ENCODE data around the gene SMAD3. TPM values are rescaled to one million over a fixed set of nuclear protein-coding genes. Genes with fewer than 3 reads are reported as not detected.

Gene SMAD3
- total and polyA plus RNA-seq, 2 of the 8 experiments (the other 6 are each of a cell fraction or from before 2014, with no cell fraction given) = 10.1 to 12.4 TPM

- Histone ChIP-seq H3K79me2 (ENCODE audit: control insufficient read depth in 1 of 2, insufficient read depth in 2 of 2, low read length in 2 of 2) (no peaks in the 10 kb centered on the region), H2BK5ac (ENCODE audit: low read depth, low read length) (no peak overlapping the region; the same call in 1 of the 2 replicates), H2BK120ac (replicated peaks; ENCODE audit: low read depth, low read length) (no peak overlapping the region), H3K27ac (ENCODE audit: low read depth, low read length) (no peak overlapping the region), H3K56ac (replicated peaks; ENCODE audit: insufficient read length, low read depth, low read length) (no peak overlapping the region), H4K8ac (ENCODE audit: extremely low read depth, insufficient read depth, low read length) (no peak overlapping the region), H3K4me2 (ENCODE audit: insufficient read depth in 1 of 2, low read depth in 2 of 2, low read length in 2 of 2) (no peak overlapping the region), H3K4me1 (replicated peaks in 1 of 4; ENCODE audit: control insufficient read depth in 3 of 4, insufficient read depth in 4 of 4, low read length in 3 of 4) (peaks cover 4 to 23% (median 11%) of the 10 kb centered on the region in 4 experiments), H3K79me1 (ENCODE audit: low read depth, low read length) (peaks cover 2% of the 10 kb centered on the region; the same call in 1 of the 2 replicates), H3K14ac (ENCODE audit: insufficient read length) (no peak overlapping the region), H2AK5ac (ENCODE audit: low read depth, low read length) (0 out of 2 replicates have a peak overlapping the region, but pooled peaks have one; percentile 18), H4K5ac (ENCODE audit: insufficient read length, low read depth, low read length) (no peak overlapping the region), H3K36me3 (ENCODE audit: control insufficient read depth in 2 of 4, insufficient read depth in 4 of 4, low read length in 3 of 4) (no peaks in the 10 kb centered on the region), H3K23me2 (ENCODE audit: low read depth, low read length) (no peaks in the 10 kb centered on the region), H3K9ac (replicated peaks in 1 of 4; ENCODE audit: extremely low read depth in 1 of 4, low read depth in 3 of 4, low read length in 3 of 4) (no peak overlapping the region; a peak in 1 of 7 replicates), H4K91ac (replicated peaks; ENCODE audit: insufficient read length, low read length) (no peak overlapping the region), H3K27me3 (replicated peaks in 1 of 4; ENCODE audit: control insufficient read depth in 3 of 4, extremely low read depth in 1 of 4, insufficient read depth in 3 of 4, low read length in 3 of 4) (no peaks in the 10 kb centered on the region), H4K20me1 (replicated peaks in 1 of 2; ENCODE audit: control insufficient read depth in 1 of 2, insufficient read depth in 2 of 2, low read length in 2 of 2) (peaks cover 0 to 3% of the 10 kb centered on the region in 2 experiments), H3K4ac (replicated peaks; ENCODE audit: insufficient read length, low read depth, low read length) (no peak overlapping the region), H3K18ac (ENCODE audit: extremely low read depth, low read length) (peak overlapping the region; percentile 73; the same call in 1 of the 2 replicates), H3K23ac (ENCODE audit: insufficient read length) (no peak overlapping the region), H3K9me3 (ENCODE audit: insufficient read depth in 2 of 2, low read depth in 1 of 2, low read length in 1 of 2) (no peaks in the 10 kb centered on the region), H2BK20ac (ENCODE audit: low read length) (no peak overlapping the region), H2BK15ac (ENCODE audit: low read length) (no peak overlapping the region), H2AFZ (ENCODE audit: low read length) (no peak overlapping the region), H3K4me3 (ENCODE audit: extremely low read depth in 1 of 4, insufficient read depth in 2 of 4, low read depth in 3 of 4, low read length in 4 of 4) (no peak overlapping the region; a peak in 2 of 8 replicates), H2BK12ac (ENCODE audit: low read depth, low read length) (no peak overlapping the region)
- TF ChIP-seq HDAC6 (IDR thresholded peaks at IDR 0.05; ENCODE audit: low read depth, low read length) (no peak), POU5F1 (IDR thresholded peaks at IDR 0.05; ENCODE audit: low read depth, low read length) (no peak)
- DNase-seq (ENCODE audit: low read depth in 1 of 2, low spot score in 2 of 2) (no peak), FAIRE-seq (no peak)
- ChIA-PET POLR2A (ENCODE audit: partially characterized antibody) (interaction anchor here (0.7 to 1.0 kb wide), 2 partner anchors 46 to 266 kb away, joined by 3 read pairs; no protein-coding TSS in a partner anchor), CTCF (ENCODE audit: partially characterized antibody) (interaction anchor here (0.8 to 1.6 kb wide), 6 partner anchors 9 to 228 kb away, joined by 3 to 7 read pairs (median 4); no protein-coding TSS in a partner anchor)
- WGBS, 2 experiments (ENCODE audit: extremely low coverage in 1 of 2, insufficient coverage in 1 of 2, insufficient read length in 1 of 2, insufficient replicate concordance in 2 of 2, low coverage in 1 of 2, low lambda C conversion rate in 2 of 2, missing lambda C conversion rate in 1 of 2) = 80% methylated on average over 12 of the region's 14 CpGs; no CpG with 5 or more reads in 1 of the 2 experiments
Observed at GRCh38 chr15:67176195-67176971, 111.0 kb downstream of the SMAD3 start.

All from H1 (cell line).